HepG2 (cell line): ENCODE data around the gene SURF1. TPM values are rescaled to one million over a fixed set of nuclear protein-coding genes. Genes with fewer than 3 reads are reported as not detected.

Source experiments
- ATAC-seq: fragments of 200-7000 bp; cut with Tn5 transposase; 3 replicates; pipeline ENCODE4 v1.9.1; 2020; ENCODE audit warnings: mild to moderate bottlenecking, moderate library complexity
- BruUV-seq: library from RNA; stranded (reverse); fragments of 400-500 nt; replicated peaks from 2 replicates; lab custom pipeline; 2021; lab: Mats Ljungman, UMichigan
- CTCF ChIA-PET: fragments of 300-600 bp; formaldehyde crosslinking; extraction: SDS; loops from one replicate; lab custom pipeline; 2021; ENCODE audit warnings: low total read pairs, inconsistent platforms, low intra/inter-chr PET ratio; lab: Yijun Ruan, JAX
- POLR2A ChIA-PET: fragments of 350-600 bp; sonication (Branson Sonifier 250); formaldehyde crosslinking; loops from one replicate; lab custom pipeline; 2020; ENCODE audit warnings: antibody characterized with exemption, inconsistent platforms; lab: Yijun Ruan, JAX
- DNase-seq: peaks from one replicate; pipeline ENCODE4 v3.0.0-alpha.2; 2015; ENCODE audit warnings: low spot score
- FAIRE-seq: peaks from 3 replicates; lab custom pipeline; 2011; peaks lifted over from hg19 to GRCh38; lab: Jason Lieb, UNC
- H2AFZ ChIP-seq: one replicate; pipeline ENCODE4 v1.6.1; 2011; ENCODE audit warnings: low read length, inconsistent platforms
- H3K27ac ChIP-seq: fragments of 300-600 bp; 3 replicates; pipeline ENCODE4 v1.8.0; 2011; ENCODE audit warnings: mixed run types, mild to moderate bottlenecking, mixed read lengths, low read length, inconsistent platforms; ENCODE audit not compliant: insufficient read depth; ENCODE audit errors: extremely low read length
- H3K27me3 ChIP-seq, 2 experiments: fragments of 200-600 bp in 1 of 2; 2 replicates in 1 of 2; 3 replicates in 1 of 2; pipeline versions ENCODE4 v1.6.0 to v1.8.0; 2011; ENCODE audit warnings: low read length in 2 of 2, mild to moderate bottlenecking in 2 of 2, moderate library complexity in 2 of 2, inconsistent platforms in 1 of 2; ENCODE audit not compliant: insufficient read depth in 2 of 2, control insufficient read depth in 1 of 2
- H3K36me3 ChIP-seq, 2 experiments: fragments of 200-600 bp in 1 of 2; replicated peaks in 1 of 2; 2 replicates in 1 of 2; 3 replicates in 1 of 2; pipeline versions ENCODE4 v1.5.1 to v1.8.0; 2011; ENCODE audit warnings: low read length in 2 of 2, inconsistent platforms in 1 of 2; ENCODE audit not compliant: insufficient read depth in 2 of 2, control insufficient read depth in 1 of 2
- H3K4me1 ChIP-seq: 2 replicates; pipeline ENCODE4 v1.5.1; 2012; ENCODE audit warnings: low read length, inconsistent platforms; ENCODE audit not compliant: insufficient read depth
- H3K4me2 ChIP-seq: 2 replicates; pipeline ENCODE4 v1.6.0; 2011; ENCODE audit warnings: low read depth, low read length, inconsistent platforms
- H3K4me3 ChIP-seq, 3 experiments: fragments of 200-600 bp in 1 of 3; sonication (generic), shearing (Covaris generic) in 1 of 3; replicated peaks in 1 of 3; 2 replicates each; pipeline ENCODE4 v1.5.1; 2011 to 2016; ENCODE audit warnings: low read length in 3 of 3, inconsistent platforms in 2 of 3, low read depth in 2 of 3, mild to moderate bottlenecking in 2 of 3, control low read depth in 1 of 3, mixed read lengths in 1 of 3; ENCODE audit not compliant: insufficient read depth in 1 of 3
- H3K79me2 ChIP-seq: one replicate; pipeline ENCODE4 v1.6.1; 2011; ENCODE audit warnings: low read length, inconsistent platforms; ENCODE audit not compliant: insufficient read depth
- H3K9ac ChIP-seq: 2 replicates; pipeline ENCODE4 v1.6.0; 2011; ENCODE audit warnings: mild to moderate bottlenecking, low read depth, low read length, inconsistent platforms; ENCODE audit not compliant: insufficient read depth
- H3K9me3 ChIP-seq: 2 replicates; pipeline ENCODE4 v1.5.1; 2012; ENCODE audit warnings: mild to moderate bottlenecking, low read length
- H4K20me1 ChIP-seq: 2 replicates; pipeline ENCODE4 v1.6.0; 2011; ENCODE audit warnings: inconsistent platforms, mild to moderate bottlenecking, low read length, moderate library complexity; ENCODE audit not compliant: insufficient read depth
- ARNTL ChIP-seq: sonication (generic); formaldehyde crosslinking; IDR thresholded peaks from 2 replicates; pipeline ENCODE4 v1.4.0; 2020; ENCODE audit warnings: mild to moderate bottlenecking, missing genetic modification reagents
- CREB1 ChIP-seq, 2 experiments: fragments of 450-650 bp in 1 of 2; IDR thresholded peaks; 2 replicates each; pipeline ENCODE4 v1.6.1; 2016 to 2017; ENCODE audit warnings: control low read depth in 1 of 2, mild to moderate bottlenecking in 1 of 2, missing compliant biosample characterization in 1 of 2, missing genetic modification characterization in 1 of 2
- FOXK2 ChIP-seq: fragments of 450-650 bp; IDR thresholded peaks from 2 replicates; pipeline ENCODE4 v1.6.1; 2016
- HDAC1 ChIP-seq: sonication (generic); formaldehyde crosslinking; IDR thresholded peaks from 2 replicates; pipeline ENCODE4 v1.5.1; 2020; ENCODE audit warnings: mild to moderate bottlenecking, missing genetic modification reagents
- IKZF1 ChIP-seq: fragments of 450-650 bp; IDR thresholded peaks from 2 replicates; pipeline ENCODE4 v1.7.1; 2016
- JUND ChIP-seq: sonication (generic); formaldehyde crosslinking; IDR thresholded peaks from 2 replicates; pipeline ENCODE4 v1.8.0; 2022; ENCODE audit warnings: mild to moderate bottlenecking, missing genetic modification reagents
- PATZ1 ChIP-seq: sonication (generic); formaldehyde crosslinking; IDR thresholded peaks from 2 replicates; pipeline ENCODE4 v1.4.0; 2020; ENCODE audit warnings: missing genetic modification reagents
- POLR2AphosphoS5 ChIP-seq: IDR thresholded peaks from 2 replicates; pipeline ENCODE4 v1.6.1; 2012; ENCODE audit warnings: low read depth, low read length
- SNRNP70 ChIP-seq: fragments of 200-400 bp; formaldehyde crosslinking; IDR thresholded peaks from 2 replicates; pipeline ENCODE4 v1.6.1; 2017; ENCODE audit warnings: mild to moderate bottlenecking, low read depth, low read length, moderate library complexity
- SP1 ChIP-seq, 2 experiments: fragments of 450-650 bp in 1 of 2; sonication (generic) in 1 of 2; formaldehyde crosslinking in 1 of 2; IDR thresholded peaks; 2 replicates each; pipeline versions ENCODE4 v1.4.0 to v1.6.1; 2016 to 2020; ENCODE audit warnings: missing genetic modification reagents in 1 of 2
- TCF7 ChIP-seq: sonication (generic); IDR thresholded peaks from 2 replicates; pipeline ENCODE4 v1.6.1; 2016; ENCODE audit warnings: antibody characterized with exemption, low read depth
- ZBTB33 ChIP-seq: sonication (generic); formaldehyde crosslinking; IDR thresholded peaks from 2 replicates; pipeline ENCODE4 v1.4.0; 2020; ENCODE audit warnings: missing genetic modification reagents
- ZNF282 ChIP-seq: fragments of 450-650 bp; IDR thresholded peaks from 2 replicates; pipeline ENCODE4 v1.6.1; 2018; ENCODE audit not compliant: partially characterized antibody
- ZNF33B ChIP-seq: sonication (generic); formaldehyde crosslinking; IDR thresholded peaks from 2 replicates; pipeline ENCODE4 v1.5.1; 2020; ENCODE audit warnings: mild to moderate bottlenecking, missing genetic modification reagents
- ZNF580 ChIP-seq: IDR thresholded peaks from 2 replicates; pipeline ENCODE4 v1.6.1; 2016; ENCODE audit warnings: low read depth, borderline replicate concordance
- ZNF652 ChIP-seq: IDR thresholded peaks from 2 replicates; pipeline ENCODE4 v1.6.1; 2016; ENCODE audit warnings: low read depth, borderline replicate concordance
- ZNF770 ChIP-seq: sonication (generic); formaldehyde crosslinking; IDR thresholded peaks from 2 replicates; pipeline ENCODE4 v1.5.0; 2020; ENCODE audit warnings: mild to moderate bottlenecking, missing genetic modification reagents
- ZNF839 ChIP-seq: sonication (generic); formaldehyde crosslinking; IDR thresholded peaks from 2 replicates; pipeline ENCODE4 v1.4.0; 2020; ENCODE audit warnings: missing genetic modification reagents, mild to moderate bottlenecking, borderline replicate concordance
- WGBS: methylation state at CpG from one replicate; pipeline ENCODE4 v1.1.6; 2017; ENCODE audit warnings: low lambda C conversion rate; 5-methylcytosine and 5-hydroxymethylcytosine counted together
- in situ Hi-C: cut with HindIII; loops from 2 replicates; pipeline ENCODE4 v1.10.0; 2017; ENCODE audit warnings: low pct_unique_long_range_greater_than_20kb; ENCODE audit not compliant: extremely low pct_ligation_motif_present
- intact Hi-C: fragments of 100-400 bp; cut with micrococcal nuclease; formaldehyde crosslinking; loops from one replicate; pipeline ENCODE4 v1.10.0; 2022; ENCODE audit not compliant: unreplicated experiment
- polyA plus RNA-seq, 8 experiments: library from polyadenylated mRNA; depleted of rRNA in 3 of 8; stranded (reverse) in 7 of 8; unstranded in 1 of 8; fragments of >200 nt; fragmentation: Illumina TruSeq in 4 of 8; extraction: Trizol in 4 of 8; gene quantifications; 2 replicates each; pipeline versions ENCODE4 v1.2.1 to v1.2.3, GENCODE V29; 2011 to 2016; ENCODE audit warnings: low read depth in 4 of 8, missing spikeins in 1 of 8, mixed read lengths in 1 of 8; ENCODE audit not compliant: insufficient read depth in 1 of 8
- total RNA-seq, 5 experiments: library from RNA; depleted of rRNA; stranded (reverse); fragments of >200 nt; fragmentation: Illumina TruSeq; extraction: Trizol; gene quantifications; 2 replicates each; pipeline ENCODE4 v1.2.3, GENCODE V29; 2016; ENCODE audit warnings: low read depth in 1 of 5

Gene SURF1
- total and polyA plus RNA-seq, 2 of the 13 experiments (the other 11 are each of a cell fraction or from before 2014, with no cell fraction given), result 17.8 to 40.7 TPM

GRCh38 chr9:133382507-133383141, 26.3 kb upstream of the SURF1 start (continued):
- no peak for TF ChIP-seq ZBTB33 (CRISPR knock-in tag)
- peak; percentile 8 for TF ChIP-seq ZNF282
- 0 out of 2 replicates have a peak, but pooled peaks have one; percentile 56 for TF ChIP-seq IKZF1
- peak; percentile 5; the same call in 1 of the 2 replicates for TF ChIP-seq FOXK2
- TF ChIP-seq CREB1 (IDR thresholded peaks at IDR 0.05), result peak; percentile 92
- TF ChIP-seq CREB1 (CRISPR knock-in tag; IDR thresholded peaks at IDR 0.05), result no peak

GRCh38 chr9:133380734-133381133, 24.4 kb upstream of the SURF1 start:
- POLR2A ChIA-PET, result interaction anchor here (1.6 to 3.3 kb wide), 2 partner anchors 11 to 33 kb away, joined by 3 to 16 read pairs; partner anchors contain the start of genes MED22 and RPL7A
- Histone ChIP-seq H2AFZ (no peak overlapping the region), H3K4me1 (peaks cover 58% of the 10 kb centered on the region), H4K20me1 (no peaks in the 10 kb centered on the region), H3K9me3 (peaks cover 10% of the 10 kb centered on the region; the same call in 1 of the 2 replicates), H3K27ac (no peak overlapping the region), H3K79me2 (no peaks in the 10 kb centered on the region), H3K4me3 (no peak overlapping the region), H3K4me2 (no peak overlapping the region), H3K27me3 (no peaks in the 10 kb centered on the region), H3K36me3 (no peaks in the 10 kb centered on the region), H3K9ac (no peak overlapping the region)
- CTCF ChIA-PET, result no interaction called here
- intact Hi-C loops, result no loop called here
- no TSS peak for BruUV-seq
- in situ Hi-C loops, result no loop called here
- ATAC-seq, result no peak
- no peak for DNase-seq
- 90% methylated on average over 4 of the region's 4 CpGs for WGBS
- FAIRE-seq, result no peak
- TF ChIP-seq HDAC1 (CRISPR knock-in tag), result no peak
- no peak for TF ChIP-seq ZNF33B
- TF ChIP-seq ZNF839, result no peak
- TF ChIP-seq POLR2AphosphoS5, result no peak
- TF ChIP-seq ZNF652, result no peak
- TF ChIP-seq ARNTL (CRISPR knock-in tag), result no peak
- no peak for TF ChIP-seq TCF7
- no peak for TF ChIP-seq JUND (CRISPR knock-in tag)
- TF ChIP-seq PATZ1 (CRISPR knock-in tag), result no peak
- no peak for TF ChIP-seq ZNF770 (CRISPR knock-in tag)
- no peak for TF ChIP-seq SNRNP70
- no peak for TF ChIP-seq ZNF580 (CRISPR knock-in tag)
- TF ChIP-seq SP1 (IDR thresholded peaks at IDR 0.05), result no peak
- no peak for TF ChIP-seq SP1 (CRISPR knock-in tag; IDR thresholded peaks at IDR 0.05)
